ENCODE results near the gene SRXN1.
"Not testable (repeated sequence)": the region's sequence is repeated elsewhere in the genome, so short reads cannot be mapped to it uniquely, and the experiment has no call there.

Gene SRXN1

GRCh38 chr20:642013-642397, 11.0 kb downstream of the SRXN1 start:
- not testable (repeated sequence) for H3K4me1 Mint-ChIP-seq (ENCODE audit: low read depth); H3K36me3 Mint-ChIP-seq (ENCODE audit: low read depth); DNase-seq (ENCODE audit: low spot score); H3K4me3 Mint-ChIP-seq; H3K27ac Mint-ChIP-seq; H3K9me3 Mint-ChIP-seq
- peaks cover 20% of the 10 kb centered on the region for H3K27me3 Mint-ChIP-seq (ENCODE audit: low read depth)

GRCh38 chr20:641516-641875, 11.5 kb downstream of the SRXN1 start:
- H3K4me1 Mint-ChIP-seq (ENCODE audit: low read depth): peaks cover 6% of the 10 kb centered on the region
- peaks cover 20% of the 10 kb centered on the region for H3K27me3 Mint-ChIP-seq (ENCODE audit: low read depth)
- no peak for DNase-seq (ENCODE audit: low spot score)
- H3K27ac Mint-ChIP-seq: no peak overlapping the region
- no peaks in the 10 kb centered on the region for H3K36me3 Mint-ChIP-seq (ENCODE audit: low read depth)
- no peaks in the 10 kb centered on the region for H3K9me3 Mint-ChIP-seq
- no peak overlapping the region for H3K4me3 Mint-ChIP-seq

GRCh38 chr20:640674-641515, 12.1 kb downstream of the SRXN1 start:
- DNase-seq (ENCODE audit: low spot score): no peak
- peaks cover 6% of the 10 kb centered on the region for H3K4me1 Mint-ChIP-seq (ENCODE audit: low read depth)
- no peaks in the 10 kb centered on the region for H3K36me3 Mint-ChIP-seq (ENCODE audit: low read depth)
- peaks cover 23% of the 10 kb centered on the region for H3K27me3 Mint-ChIP-seq (ENCODE audit: low read depth)
- no peaks in the 10 kb centered on the region for H3K9me3 Mint-ChIP-seq
- H3K4me3 Mint-ChIP-seq: no peak overlapping the region
- H3K27ac Mint-ChIP-seq: no peak overlapping the region

- DNase-seq (ENCODE audit: low spot score): no peak
- H3K27me3 Mint-ChIP-seq (ENCODE audit: low read depth): peaks cover 22% of the 10 kb centered on the region
- H3K4me3 Mint-ChIP-seq: no peak overlapping the region
- H3K4me1 Mint-ChIP-seq (ENCODE audit: low read depth): peaks cover 1% of the 10 kb centered on the region
- H3K9me3 Mint-ChIP-seq: no peaks in the 10 kb centered on the region
- no peak overlapping the region for H3K27ac Mint-ChIP-seq
- no peaks in the 10 kb centered on the region for H3K36me3 Mint-ChIP-seq (ENCODE audit: low read depth)
Observed at GRCh38 chr20:638579-638978, 14.4 kb downstream of the SRXN1 start.

GRCh38 chr20:637559-637958, 15.4 kb downstream of the SRXN1 start:
- H3K36me3 Mint-ChIP-seq (ENCODE audit: low read depth): no peaks in the 10 kb centered on the region
- DNase-seq (ENCODE audit: low spot score): no peak
- peaks cover 13% of the 10 kb centered on the region for H3K27me3 Mint-ChIP-seq (ENCODE audit: low read depth)
- H3K9me3 Mint-ChIP-seq: no peaks in the 10 kb centered on the region
- H3K4me3 Mint-ChIP-seq: no peak overlapping the region
- H3K4me1 Mint-ChIP-seq (ENCODE audit: low read depth): peaks cover 1% of the 10 kb centered on the region
- no peak overlapping the region for H3K27ac Mint-ChIP-seq

GRCh38 chr20:635893-636338, 17.1 kb downstream of the SRXN1 start:
- no peaks in the 10 kb centered on the region for H3K9me3 Mint-ChIP-seq
- H3K4me1 Mint-ChIP-seq (ENCODE audit: low read depth): no peaks in the 10 kb centered on the region
- no peak overlapping the region for H3K4me3 Mint-ChIP-seq
- H3K27me3 Mint-ChIP-seq (ENCODE audit: low read depth): peaks cover 10% of the 10 kb centered on the region
- DNase-seq (ENCODE audit: low spot score): no peak
- H3K36me3 Mint-ChIP-seq (ENCODE audit: low read depth): no peaks in the 10 kb centered on the region
- no peak overlapping the region for H3K27ac Mint-ChIP-seq

- Mint-ChIP-seq H3K27me3 (ENCODE audit: low read depth) (peaks cover 10% of the 10 kb centered on the region), H3K4me3 (no peak overlapping the region)
- DNase-seq (ENCODE audit: low spot score): no peak
Observed at GRCh38 chr20:635028-635892, 17.7 kb downstream of the SRXN1 start.

GRCh38 chr20:634148-634925, 18.7 kb downstream of the SRXN1 start:
- DNase-seq (ENCODE audit: low spot score): no peak
- H3K9me3 Mint-ChIP-seq: no peaks in the 10 kb centered on the region
- H3K27ac Mint-ChIP-seq: no peak overlapping the region
- no peaks in the 10 kb centered on the region for H3K4me1 Mint-ChIP-seq (ENCODE audit: low read depth)
- no peak overlapping the region for H3K4me3 Mint-ChIP-seq
- peaks cover 10% of the 10 kb centered on the region for H3K27me3 Mint-ChIP-seq (ENCODE audit: low read depth)
- H3K36me3 Mint-ChIP-seq (ENCODE audit: low read depth): no peaks in the 10 kb centered on the region

More at GRCh38 chr20:635028-635892, 17.7 kb downstream of the SRXN1 start:
- Mint-ChIP-seq H3K36me3 (ENCODE audit: low read depth) (no peaks in the 10 kb centered on the region), H3K27ac (no peak overlapping the region), H3K4me1 (ENCODE audit: low read depth) (no peaks in the 10 kb centered on the region), H3K9me3 (no peaks in the 10 kb centered on the region)

- no peaks in the 10 kb centered on the region for H3K4me1 Mint-ChIP-seq (ENCODE audit: low read depth)
- H3K27ac Mint-ChIP-seq: no peak overlapping the region
- DNase-seq (ENCODE audit: low spot score): no peak
- H3K4me3 Mint-ChIP-seq: no peak overlapping the region
- no peaks in the 10 kb centered on the region for H3K36me3 Mint-ChIP-seq (ENCODE audit: low read depth)
- H3K9me3 Mint-ChIP-seq: no peaks in the 10 kb centered on the region
- H3K27me3 Mint-ChIP-seq (ENCODE audit: low read depth): peaks cover 4% of the 10 kb centered on the region
Observed at GRCh38 chr20:631101-631500, 21.9 kb downstream of the SRXN1 start.

GRCh38 chr20:626579-626978, 26.4 kb downstream of the SRXN1 start:
- peaks cover 11% of the 10 kb centered on the region for H3K27me3 Mint-ChIP-seq (ENCODE audit: low read depth)
- no peak for DNase-seq (ENCODE audit: low spot score)
- H3K36me3 Mint-ChIP-seq (ENCODE audit: low read depth): no peaks in the 10 kb centered on the region
- H3K9me3 Mint-ChIP-seq: no peaks in the 10 kb centered on the region
- H3K27ac Mint-ChIP-seq: no peak overlapping the region
- H3K4me3 Mint-ChIP-seq: no peak overlapping the region
- no peaks in the 10 kb centered on the region for H3K4me1 Mint-ChIP-seq (ENCODE audit: low read depth)

- H3K27ac Mint-ChIP-seq: no peak overlapping the region
- DNase-seq (ENCODE audit: low spot score): no peak
- peaks cover 15% of the 10 kb centered on the region for H3K27me3 Mint-ChIP-seq (ENCODE audit: low read depth)
- no peaks in the 10 kb centered on the region for H3K9me3 Mint-ChIP-seq
- H3K4me1 Mint-ChIP-seq (ENCODE audit: low read depth): no peaks in the 10 kb centered on the region
- no peak overlapping the region for H3K4me3 Mint-ChIP-seq
- H3K36me3 Mint-ChIP-seq (ENCODE audit: low read depth): no peaks in the 10 kb centered on the region
Observed at GRCh38 chr20:625360-625932, 27.6 kb downstream of the SRXN1 start.

- Mint-ChIP-seq H3K27me3 (ENCODE audit: low read depth) (peaks cover 19% of the 10 kb centered on the region), H3K27ac (no peak overlapping the region), H3K4me1 (ENCODE audit: low read depth) (no peaks in the 10 kb centered on the region), H3K9me3 (no peaks in the 10 kb centered on the region), H3K4me3 (no peak overlapping the region), H3K36me3 (ENCODE audit: low read depth) (no peaks in the 10 kb centered on the region)
- DNase-seq (ENCODE audit: low spot score): no peak
Observed at GRCh38 chr20:623704-624103, 29.3 kb downstream of the SRXN1 start.

GRCh38 chr20:623021-623420, 30.0 kb downstream of the SRXN1 start:
- Mint-ChIP-seq H3K27ac (no peak overlapping the region), H3K4me3 (no peak overlapping the region), H3K27me3 (ENCODE audit: low read depth) (peaks cover 21% of the 10 kb centered on the region), H3K4me1 (ENCODE audit: low read depth) (no peaks in the 10 kb centered on the region), H3K36me3 (ENCODE audit: low read depth) (no peaks in the 10 kb centered on the region), H3K9me3 (peaks cover 2% of the 10 kb centered on the region)
- no peak for DNase-seq (ENCODE audit: low spot score)

Data from T-helper 2 cell treated with Interferon-gamma antibody and Interleukin-4, amounts not matched to agents 5 μg/mL and 100 μg/mL, for 36 hours (primary cell).